Hair follicle dermal papilla cell (primary cell): Measurements from ENCODE around the gene ASTN1. TPM values are rescaled to one million over a fixed set of nuclear protein-coding genes. Genes with fewer than 3 reads are reported as not detected.

Source experiments
- small RNA-seq: library from RNA; depleted of rRNA; stranded (forward); fragments of <200 nt; gene quantifications from one replicate; pipeline ENCODE3, GENCODE V24; 2012
- total RNA-seq: library from RNA; depleted of rRNA; stranded (reverse); fragments of >200 nt; gene quantifications from 2 replicates; pipeline ENCODE4 v1.2.3, GENCODE V29; 2012

The ASTN1 gene
- total RNA-seq: 0.16 and 0.24 TPM in 2 replicates

DNA sequence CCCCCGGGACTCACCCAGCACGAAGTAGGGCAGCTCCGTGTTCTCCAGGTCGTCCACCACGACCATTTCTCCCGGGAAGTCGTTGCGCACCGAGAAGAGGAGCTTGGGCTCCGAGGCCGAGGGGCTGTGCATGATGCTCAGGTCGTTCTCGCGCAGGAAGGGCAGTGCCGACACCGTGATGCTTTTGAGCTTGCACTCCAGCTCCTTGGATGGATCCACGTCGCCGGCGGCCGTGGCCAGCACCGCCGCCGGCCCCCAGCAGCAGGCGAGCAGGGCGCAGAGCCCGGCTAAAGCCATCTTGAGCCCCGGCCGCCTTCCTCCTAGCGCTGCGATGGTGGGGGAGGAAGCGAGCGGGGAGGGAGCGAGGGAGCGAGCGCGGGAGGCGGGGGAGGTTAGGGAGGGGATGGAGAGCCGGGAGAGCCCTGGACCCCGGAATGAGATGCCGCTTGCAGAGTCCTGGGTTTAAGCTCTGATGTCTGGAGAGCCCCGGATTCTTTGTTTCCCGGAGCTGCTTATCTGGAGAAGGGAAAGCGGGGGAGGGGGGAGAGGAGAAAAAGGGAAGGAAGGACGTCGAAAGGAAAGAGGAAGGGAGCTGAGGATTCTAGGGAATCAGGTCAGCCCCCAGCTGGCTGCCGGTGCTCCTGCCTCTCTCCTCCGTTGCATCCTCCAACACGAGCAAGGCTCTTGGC is at the start of gene ASTN1:
TSS of gene ASTN1 (minus strand) at position 333 of the 689 bp plus-strand sequence. CDS start at position 297, 36 bp downstream.

GRCh38 chr1:177170756-177171535 is 6.4 kb upstream of the ASTN1 start, which contains the start of gene BRINP2:
TSS of gene BRINP2 (plus strand) at chr1:177170958. CDS start at chr1:177229877, 58,919 bp downstream.

Small RNA genes within 50 kb of the gene (small RNA-seq; reads per million reads assigned to genes)
- not detected for gene MIR488

Other genes starting within 250 kb of the ASTN1 start
- 0.12 and 0.32 TPM in 2 replicates for gene BRINP2, start 6.2 kb upstream of the ASTN1 start, total RNA-seq